K562 (cell line): Measurements from ENCODE around the gene CCDC27. TPM values are rescaled to one million over a fixed set of nuclear protein-coding genes. Genes with fewer than 3 reads are reported as not detected.

Experiments used
- BCOR ChIP-seq: fragments of 450-650 bp; IDR thresholded peaks from 2 replicates; pipeline ENCODE4 v1.6.1; 2016
- CHD1 ChIP-seq: fragments of 200-600 bp; sonication (generic); IDR thresholded peaks from one replicate; pipeline ENCODE4 v1.6.1; 2012; ENCODE audit warnings: mild to moderate bottlenecking, moderate library complexity, low read length, inconsistent platforms
- CREB1 ChIP-seq, 2 experiments: sonication (generic) in 1 of 2; formaldehyde crosslinking in 1 of 2; IDR thresholded peaks; 2 replicates each; pipeline versions ENCODE4 v1.6.1 to v1.8.0; 2012 to 2022; ENCODE audit warnings: inconsistent platforms in 1 of 2, mild to moderate bottlenecking in 1 of 2, missing genetic modification reagents in 1 of 2, moderate library complexity in 1 of 2
- CREB3 ChIP-seq: fragments of 450-650 bp; conservative IDR thresholded peaks from 2 replicates; pipeline ENCODE4 v1.6.1; 2016; ENCODE audit warnings: missing genetic modification characterization, low read depth, mild to moderate bottlenecking, missing compliant biosample characterization, moderate library complexity
- DACH1 ChIP-seq: fragments of 450-650 bp; IDR thresholded peaks from 2 replicates; pipeline ENCODE4 v1.6.1; 2018; ENCODE audit not compliant: partially characterized antibody
- DNMT1 ChIP-seq: fragments of 450-650 bp; IDR thresholded peaks from 2 replicates; pipeline ENCODE4 v1.6.1; 2016; ENCODE audit warnings: antibody characterized with exemption, mild to moderate bottlenecking
- EP400 ChIP-seq: fragments of 450-650 bp; IDR thresholded peaks from 2 replicates; pipeline ENCODE4 v1.6.1; 2017; ENCODE audit warnings: antibody characterized with exemption, mild to moderate bottlenecking, moderate library complexity
- KAT8 ChIP-seq: fragments of 450-650 bp; IDR thresholded peaks from 2 replicates; pipeline ENCODE4 v1.6.1; 2016; ENCODE audit warnings: low read depth, mild to moderate bottlenecking
- MAFG ChIP-seq: fragments of 450-650 bp; conservative IDR thresholded peaks from 2 replicates; pipeline ENCODE4 v1.6.1; 2016; ENCODE audit warnings: missing genetic modification characterization, missing compliant biosample characterization
- MTA2 ChIP-seq: fragments of 450-650 bp; IDR thresholded peaks from 2 replicates; pipeline ENCODE4 v1.6.1; 2016; ENCODE audit warnings: low read depth
- PCBP2 ChIP-seq: fragments of 200-400 bp; formaldehyde crosslinking; IDR thresholded peaks from 2 replicates; pipeline ENCODE4 v1.6.1; 2018; ENCODE audit warnings: low read length, low read depth, mild to moderate bottlenecking, moderate library complexity; ENCODE audit not compliant: poor library complexity, severe bottlenecking
- RAD21 ChIP-seq, 2 experiments: fragments of 250-450 bp in 1 of 2; fragments of 450-650 bp in 1 of 2; sonication (Bioruptor Pico) in 1 of 2; formaldehyde crosslinking in 1 of 2; IDR thresholded peaks in 1 of 2; conservative IDR thresholded peaks in 1 of 2; 2 replicates each; pipeline versions ENCODE4 v1.4.0 to v1.8.0; 2020 to 2022; ENCODE audit warnings: mild to moderate bottlenecking in 2 of 2, moderate library complexity in 1 of 2
- RB1 ChIP-seq: fragments of 450-650 bp; IDR thresholded peaks from 2 replicates; pipeline ENCODE4 v1.6.1; 2017; ENCODE audit warnings: low read depth, mild to moderate bottlenecking
- RBM17 ChIP-seq: fragments of 200-400 bp; formaldehyde crosslinking; IDR thresholded peaks from 2 replicates; pipeline ENCODE4 v1.6.1; 2017; ENCODE audit warnings: low read depth, mild to moderate bottlenecking, low read length, borderline replicate concordance
- SUPT5H ChIP-seq: fragments of 450-650 bp; IDR thresholded peaks from 2 replicates; pipeline ENCODE4 v1.6.1; 2016
- TAF15 ChIP-seq: fragments of 200-400 bp; formaldehyde crosslinking; IDR thresholded peaks from 2 replicates; pipeline ENCODE4 v1.6.1; 2017; ENCODE audit warnings: mild to moderate bottlenecking, low read depth, low read length, moderate library complexity
- TFE3 ChIP-seq: fragments of 450-650 bp; formaldehyde crosslinking; IDR thresholded peaks from 2 replicates; pipeline ENCODE4 v1.4.0; 2020; ENCODE audit warnings: mild to moderate bottlenecking, mixed read lengths
- TOE1 ChIP-seq, 2 experiments: fragments of 450-650 bp in 1 of 2; sonication (generic) in 1 of 2; formaldehyde crosslinking in 1 of 2; IDR thresholded peaks; 2 replicates each; pipeline versions ENCODE4 v1.7.1 to v1.8.0; 2016 to 2022; ENCODE audit warnings: borderline replicate concordance in 2 of 2, mild to moderate bottlenecking in 2 of 2, antibody characterized with exemption in 1 of 2, inconsistent platforms in 1 of 2, low read depth in 1 of 2, missing genetic modification reagents in 1 of 2, moderate library complexity in 1 of 2
- ZBTB1 ChIP-seq: sonication (generic); formaldehyde crosslinking; IDR thresholded peaks from 2 replicates; pipeline ENCODE4 v1.8.1; 2023; ENCODE audit warnings: missing genetic modification reagents, low read depth, mild to moderate bottlenecking, borderline replicate concordance
- ZNF263 ChIP-seq: sonication (generic); formaldehyde crosslinking; IDR thresholded peaks from 2 replicates; pipeline ENCODE4 v1.8.0; 2022; ENCODE audit warnings: mild to moderate bottlenecking, missing genetic modification reagents, borderline replicate concordance
- ZNF584 ChIP-seq: fragments of 200-800 bp; sonication (Bioruptor generic); IDR thresholded peaks from 2 replicates; pipeline ENCODE4 v1.6.1; 2016; ENCODE audit warnings: low read depth, mild to moderate bottlenecking, missing genetic modification characterization, missing compliant biosample characterization
- polyA plus RNA-seq, 8 experiments: library from polyadenylated mRNA; depleted of rRNA in 4 of 8; stranded (reverse) in 5 of 8; unstranded in 3 of 8; fragments of >200 nt; fragmentation: Nextera tagmentation in 2 of 8; fragmentation: Illumina TruSeq in 1 of 8; extraction: Ambion mirVana in 2 of 8; extraction: Trizol in 1 of 8; gene quantifications; 2 replicates each; pipeline versions ENCODE4 v1.2.1 to v1.2.3, GENCODE V29; 2011 to 2014; ENCODE audit warnings: inconsistent platforms in 1 of 8, missing spikeins in 1 of 8
- total RNA-seq, 7 experiments: library from RNA; depleted of rRNA in 6 of 7; stranded (reverse); fragments of >200 nt in 6 of 7; fragmentation: Illumina TruSeq in 2 of 7; extraction: Trizol in 2 of 7; gene quantifications; 2 replicates each; pipeline versions ENCODE4 v1.2.1 to v1.2.3, GENCODE V29; 2011 to 2021; ENCODE audit warnings: low replicate concordance in 1 of 7
- TF ChIP-seq, protein P1 (sequence below): fragments of 450-650 bp; formaldehyde crosslinking; IDR thresholded peaks from 2 replicates; pipeline ENCODE4 v1.4.0; 2020; ENCODE audit warnings: mild to moderate bottlenecking, moderate library complexity

Gene CCDC27
- total and polyA plus RNA-seq, 9 of the 15 experiments (the other 6 are each of a cell fraction or from before 2014, with no cell fraction given) = 0.01 to 0.04 TPM; not detected in 7

DNA sequence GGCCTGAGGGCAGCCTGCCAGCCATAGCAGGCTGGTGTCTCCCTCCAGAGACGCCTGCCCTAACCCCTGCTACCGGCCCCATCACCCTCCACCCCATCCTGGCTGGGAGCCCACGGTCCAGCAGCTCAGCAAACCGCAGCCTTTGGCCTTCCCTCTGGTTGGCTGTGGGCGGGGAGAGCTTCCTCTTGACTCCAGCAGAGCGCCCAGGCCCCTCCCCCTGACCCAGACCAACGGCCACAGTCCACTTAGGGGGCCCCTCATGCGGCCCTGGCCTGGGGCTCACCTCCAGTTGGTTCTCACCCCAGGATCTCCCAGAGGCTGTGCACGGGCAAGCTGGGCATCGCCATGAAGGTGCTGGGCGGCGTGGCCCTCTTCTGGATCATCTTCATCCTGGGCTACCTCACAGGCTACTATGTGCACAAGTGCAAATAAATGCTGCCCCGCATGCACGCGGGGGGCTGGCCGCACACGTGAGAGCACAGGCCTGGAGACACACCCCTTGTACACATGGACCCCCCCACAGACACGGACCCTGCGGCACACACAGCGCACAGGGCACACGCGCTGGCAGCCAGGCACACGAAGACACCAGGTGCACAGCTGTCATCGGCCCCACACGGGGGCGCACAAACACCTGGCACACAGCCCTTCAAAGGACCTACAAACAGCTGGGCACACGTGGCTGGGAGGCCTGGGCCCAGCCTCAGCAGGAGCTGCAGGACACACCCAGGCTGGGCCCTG lies 23.4 kb downstream of the CCDC27 start (continued):
- no peak for TF ChIP-seq MTA2
- no peak for TF ChIP-seq ZNF584 (CRISPR knock-in tag)
- peak; percentile 90 for TF ChIP-seq CREB3 (tag)
- peak; percentile 88 for TF ChIP-seq EP400
- no peak for TF ChIP-seq BCOR
- TF ChIP-seq SUPT5H = peak; percentile 19; the same call in 1 of the 2 replicates
- TF ChIP-seq TFE3 (CRISPR knock-in tag) = no peak
- TF ChIP-seq ZNF263 = peak; percentile 29; the same call in 1 of the 2 replicates
- TF ChIP-seq, protein P1, sequence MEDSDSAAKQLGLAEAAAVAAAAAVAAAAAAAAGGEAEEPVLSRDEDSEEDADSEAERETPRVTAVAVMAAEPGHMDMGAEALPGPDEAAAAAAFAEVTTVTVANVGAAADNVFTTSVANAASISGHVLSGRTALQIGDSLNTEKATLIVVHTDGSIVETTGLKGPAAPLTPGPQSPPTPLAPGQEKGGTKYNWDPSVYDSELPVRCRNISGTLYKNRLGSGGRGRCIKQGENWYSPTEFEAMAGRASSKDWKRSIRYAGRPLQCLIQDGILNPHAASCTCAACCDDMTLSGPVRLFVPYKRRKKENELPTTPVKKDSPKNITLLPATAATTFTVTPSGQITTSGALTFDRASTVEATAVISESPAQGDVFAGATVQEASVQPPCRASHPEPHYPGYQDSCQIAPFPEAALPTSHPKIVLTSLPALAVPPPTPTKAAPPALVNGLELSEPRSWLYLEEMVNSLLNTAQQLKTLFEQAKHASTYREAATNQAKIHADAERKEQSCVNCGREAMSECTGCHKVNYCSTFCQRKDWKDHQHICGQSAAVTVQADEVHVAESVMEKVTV (CRISPR knock-in tag) = no peak
- no peak for TF ChIP-seq RBM17
- TF ChIP-seq DNMT1 = no peak
- TF ChIP-seq CHD1 = no peak
- TF ChIP-seq CREB1 (IDR thresholded peaks at IDR 0.05) = peak; percentile 13; the same call in 1 of the 2 replicates
- peak; percentile 83 for TF ChIP-seq CREB1 (CRISPR knock-in tag; IDR thresholded peaks at IDR 0.05)
- TF ChIP-seq DACH1 = peak; percentile 95
- TF ChIP-seq RAD21 (CRISPR knock-in tag; conservative IDR thresholded peaks at IDR 0.05 in 1 of 2, IDR thresholded peaks at IDR 0.05 in 1 of 2) = peak; percentile 15 to 66; a peak in 3 of 4 replicates
- peak; percentile 44; the same call in 1 of the 2 replicates for TF ChIP-seq RB1
- no peak for TF ChIP-seq TAF15
- TF ChIP-seq ZBTB1 = peak; percentile 69; the same call in 1 of the 2 replicates
- TF ChIP-seq KAT8 = no peak
- no peak for TF ChIP-seq PCBP2
- 0 out of 2 replicates have a peak, but pooled peaks have one; percentile 23 for TF ChIP-seq TOE1 (IDR thresholded peaks at IDR 0.05; ENCODE audit: borderline replicate concordance)
- 0 out of 2 replicates have a peak, but pooled peaks have one; percentile 93 for TF ChIP-seq TOE1 (CRISPR knock-in tag; IDR thresholded peaks at IDR 0.05; ENCODE audit: borderline replicate concordance, low read depth)
- no peak for TF ChIP-seq MAFG (tag)
